Measurements from ENCODE around the gene KIAA1614.

The KIAA1614 gene

DNA sequence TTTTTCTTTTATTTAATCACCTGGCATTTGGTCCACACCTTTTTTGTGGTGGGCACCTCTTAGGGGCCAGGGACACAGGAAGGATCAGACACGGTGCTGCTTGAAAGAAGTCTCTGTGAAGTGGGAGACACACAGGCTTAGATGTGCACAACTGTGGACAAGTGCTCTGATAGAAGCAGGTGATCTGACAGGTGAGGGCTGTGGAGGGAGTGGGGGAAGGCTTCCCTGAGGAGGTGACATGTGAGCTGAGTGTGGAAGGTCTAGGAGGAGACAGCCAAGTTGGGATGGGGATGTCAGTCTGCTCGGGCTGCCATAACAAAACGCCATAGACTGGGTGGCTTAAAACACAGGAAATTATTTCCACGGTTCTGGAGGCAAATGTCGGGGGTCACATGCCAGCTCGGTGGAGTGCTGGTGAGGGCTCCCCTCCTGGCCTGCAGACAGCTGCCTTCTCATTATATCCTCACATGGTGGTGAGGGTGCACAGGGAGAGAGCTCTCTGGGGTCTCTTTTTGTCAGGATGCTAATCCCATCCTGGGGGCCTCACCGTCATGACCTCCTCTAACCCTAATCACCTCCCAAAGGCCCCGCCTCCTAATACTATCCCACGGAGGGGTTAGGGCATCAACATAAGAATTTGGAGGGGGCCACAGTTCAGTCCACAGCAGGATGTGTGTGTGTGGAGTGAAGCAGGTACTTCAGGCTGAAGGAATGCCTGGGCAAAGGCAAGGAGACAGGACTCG, 5.2 kb upstream of the KIAA1614 start:
- DNase-seq (ENCODE audit: low read depth): no peak

DNA sequence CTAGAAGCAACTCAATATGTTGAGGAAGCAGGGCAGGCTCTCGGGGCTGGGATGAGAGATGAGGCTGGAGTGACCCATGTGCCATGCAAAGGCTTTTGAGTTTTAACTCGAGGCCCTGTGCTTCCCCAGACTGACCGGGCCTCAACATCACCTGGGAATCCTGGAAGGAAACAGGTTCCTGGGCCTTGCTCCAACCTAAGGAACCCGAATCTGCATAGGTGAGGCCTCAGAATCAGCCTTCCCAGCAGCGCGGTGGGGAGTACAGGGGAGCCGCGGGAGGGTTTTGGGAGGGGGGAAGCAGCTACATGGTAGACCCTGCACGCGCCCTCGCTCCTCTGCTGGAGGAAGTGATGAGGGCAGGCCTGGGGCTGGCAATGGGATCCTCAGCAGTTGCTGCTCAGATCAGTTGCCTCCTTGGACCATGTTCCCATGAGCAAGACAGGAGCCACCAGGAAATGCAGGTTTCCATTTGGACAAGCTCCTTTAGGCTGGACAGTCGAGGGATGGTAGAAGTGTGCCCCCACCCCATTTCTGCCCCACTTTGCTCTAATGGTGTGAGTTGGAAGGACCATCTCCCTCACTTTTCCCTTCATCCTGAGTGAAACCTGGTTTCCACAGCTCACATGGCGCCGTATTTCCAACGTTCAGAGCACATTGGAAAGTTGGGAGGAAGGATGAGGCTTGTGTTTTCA, 4.5 kb upstream of the KIAA1614 start:
- DNase-seq (ENCODE audit: low read depth): no peak

DNA sequence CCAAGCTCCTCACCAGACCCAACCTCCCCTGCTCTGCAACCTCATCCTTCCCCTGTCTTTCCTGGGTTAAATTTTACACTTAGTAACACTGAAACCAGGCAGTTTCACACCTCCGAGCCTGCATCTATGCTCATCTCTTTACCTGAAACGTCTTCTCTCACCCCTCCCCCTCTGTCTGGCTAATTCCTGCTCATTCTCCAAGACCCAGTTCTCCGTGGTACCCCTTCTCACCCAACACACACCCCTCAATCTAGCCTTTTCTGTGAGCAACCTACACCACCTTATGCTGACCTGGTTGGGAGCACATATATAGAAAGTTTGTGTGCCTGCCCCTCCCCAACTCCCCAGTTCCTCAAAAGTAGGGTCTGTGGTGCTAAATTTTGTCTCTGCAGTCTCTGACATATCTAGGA, 3.7 kb upstream of the KIAA1614 start:
- no peak for DNase-seq (ENCODE audit: low read depth)

DNA sequence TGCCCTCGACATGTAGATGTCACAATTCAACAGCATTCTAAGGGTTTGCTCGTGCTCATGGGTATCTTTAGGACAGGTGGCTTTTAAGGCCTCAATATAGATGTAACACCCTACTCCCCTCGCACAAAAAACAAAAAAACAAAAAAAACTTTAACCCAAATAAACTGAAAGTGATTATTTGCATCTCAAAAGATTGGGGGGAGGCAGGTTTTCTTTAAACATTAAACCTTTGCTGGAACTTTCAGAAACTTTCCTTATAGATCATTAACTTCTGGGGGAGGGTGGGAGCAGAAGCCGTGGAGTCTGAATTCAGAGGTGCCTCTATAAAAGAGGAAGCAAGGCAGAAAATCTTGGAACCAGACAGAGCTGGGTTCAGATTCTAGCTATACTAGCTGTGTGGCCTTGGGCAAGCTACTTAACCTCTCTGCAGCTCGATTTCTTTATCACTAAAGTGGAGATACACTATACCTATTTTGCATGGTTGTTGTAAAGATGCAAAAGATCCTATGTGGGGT, 3.2 kb upstream of the KIAA1614 start:
- no peak for DNase-seq (ENCODE audit: low read depth)

DNA sequence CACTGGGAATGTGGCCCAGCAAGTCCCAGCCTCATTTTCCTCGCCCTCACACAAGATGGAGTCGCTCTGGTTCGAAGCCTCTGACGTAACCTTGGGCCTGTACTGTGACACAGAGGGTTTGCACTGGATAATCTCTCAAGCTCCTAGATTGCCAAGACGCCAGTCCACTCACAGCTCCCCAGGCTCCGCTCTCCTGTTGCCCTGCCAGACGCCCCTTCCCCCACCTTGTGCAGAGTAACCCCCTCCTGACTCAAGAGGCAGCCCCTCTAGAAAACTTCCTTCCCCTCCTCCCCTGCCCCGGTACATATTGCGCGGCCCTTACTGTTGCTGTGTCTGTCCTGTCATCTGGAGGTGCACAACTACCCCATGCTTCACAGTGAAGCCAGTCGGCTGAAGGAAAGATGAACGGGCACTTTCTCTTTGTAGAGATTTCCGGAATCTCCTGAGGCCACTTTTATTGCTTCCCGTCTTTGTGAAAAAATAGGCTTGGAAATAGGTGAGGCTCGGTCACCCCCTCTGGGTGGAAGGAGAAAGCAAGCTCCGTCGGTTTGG, 981 bp upstream of the KIAA1614 start:
- DNase-seq (ENCODE audit: low read depth): no peak

DNA sequence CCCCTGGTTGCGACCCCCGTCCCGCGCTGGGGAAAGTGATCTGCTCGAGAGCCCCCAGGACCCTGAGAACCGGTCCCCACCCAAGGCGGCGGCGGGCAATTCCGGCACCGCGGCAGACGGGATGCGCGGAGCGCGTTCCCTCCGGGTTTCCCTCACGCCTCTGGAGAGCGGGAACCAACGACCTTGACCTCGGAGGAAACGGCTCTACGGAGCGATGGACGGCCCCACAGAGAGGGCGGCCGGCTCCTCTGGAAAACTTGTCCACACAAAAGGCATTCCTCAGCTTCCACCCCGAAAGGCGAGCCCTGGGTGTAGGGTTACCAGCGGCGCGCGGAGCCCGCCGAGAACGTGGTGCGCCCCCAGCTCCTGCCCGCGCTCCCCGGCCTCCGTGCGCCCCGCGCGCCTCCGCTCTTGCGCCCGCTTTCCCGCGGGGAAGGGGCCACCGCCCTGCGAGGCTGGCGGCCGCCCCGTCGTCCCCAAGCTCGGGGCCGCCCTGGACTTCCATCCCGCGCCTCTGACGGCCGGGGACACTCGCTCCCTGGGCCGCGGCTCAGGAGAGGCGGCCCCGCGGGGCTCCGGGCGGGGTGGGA, 391 bp upstream of the KIAA1614 start:
- no peak for DNase-seq (ENCODE audit: low read depth)

DNA sequence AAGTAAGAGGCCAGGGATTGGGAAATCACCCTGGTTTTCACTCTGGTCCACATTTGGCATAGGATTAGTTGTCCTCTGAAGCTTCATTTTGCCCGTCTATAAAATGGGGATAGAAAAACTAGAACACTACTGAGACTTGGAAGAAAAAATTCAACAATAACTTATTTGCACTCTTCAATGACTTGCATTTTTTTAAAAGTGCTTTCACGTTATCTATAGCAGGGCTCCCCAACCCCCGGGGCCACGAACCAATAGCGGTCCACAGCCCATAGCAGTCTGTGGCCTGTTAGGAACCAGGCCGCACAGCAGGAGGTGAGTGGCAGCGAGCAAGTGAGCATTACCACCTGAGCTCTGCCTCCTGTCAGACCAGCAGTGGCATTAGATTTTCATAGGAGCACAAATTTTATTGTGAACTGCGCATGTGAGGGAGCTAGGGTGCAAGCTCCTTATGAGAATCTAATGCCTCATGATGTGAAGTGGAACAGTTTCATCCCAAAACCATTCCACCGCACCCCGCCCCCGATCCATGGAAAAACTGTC, 2.8 kb downstream of the KIAA1614 start:
- DNase-seq (ENCODE audit: low read depth): no peak

DNA sequence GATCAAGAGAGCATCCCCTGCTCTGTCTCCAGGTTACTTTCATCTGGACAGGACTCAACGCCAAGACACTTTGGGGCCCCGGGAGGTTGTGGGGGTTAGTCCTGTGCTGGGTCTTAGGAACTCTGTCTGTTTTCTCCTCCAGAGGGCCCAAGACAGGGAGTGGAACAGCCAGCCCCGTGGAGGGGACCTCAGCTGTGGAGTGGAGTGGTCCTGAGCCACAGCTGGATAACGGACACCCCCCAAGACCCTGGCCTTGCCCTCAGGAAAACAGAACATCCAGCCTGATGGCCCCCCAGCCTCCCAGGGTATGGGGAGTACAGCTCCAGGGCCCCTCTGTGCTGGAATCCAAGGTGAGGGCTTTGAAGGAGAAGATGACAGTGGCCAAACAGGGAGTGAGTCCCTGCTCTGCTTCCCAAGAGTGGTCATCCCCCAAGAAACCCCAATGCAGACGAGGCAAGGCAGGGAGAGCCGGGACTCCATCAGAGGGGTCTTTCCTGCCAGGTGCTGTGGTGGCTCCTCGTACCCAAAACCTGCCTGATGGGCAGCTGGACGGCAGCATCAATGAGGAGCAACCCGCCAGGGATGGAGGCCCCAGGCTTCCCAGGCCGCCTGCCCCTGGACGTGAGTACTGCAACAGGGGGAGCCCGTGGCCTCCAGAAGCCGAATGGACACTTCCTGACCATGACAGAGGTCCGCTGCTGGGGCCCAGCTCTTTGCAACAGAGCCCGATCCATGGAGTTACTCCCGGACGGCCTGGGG, 3.5 kb downstream of the KIAA1614 start:
- DNase-seq (ENCODE audit: low read depth): no peak

DNA sequence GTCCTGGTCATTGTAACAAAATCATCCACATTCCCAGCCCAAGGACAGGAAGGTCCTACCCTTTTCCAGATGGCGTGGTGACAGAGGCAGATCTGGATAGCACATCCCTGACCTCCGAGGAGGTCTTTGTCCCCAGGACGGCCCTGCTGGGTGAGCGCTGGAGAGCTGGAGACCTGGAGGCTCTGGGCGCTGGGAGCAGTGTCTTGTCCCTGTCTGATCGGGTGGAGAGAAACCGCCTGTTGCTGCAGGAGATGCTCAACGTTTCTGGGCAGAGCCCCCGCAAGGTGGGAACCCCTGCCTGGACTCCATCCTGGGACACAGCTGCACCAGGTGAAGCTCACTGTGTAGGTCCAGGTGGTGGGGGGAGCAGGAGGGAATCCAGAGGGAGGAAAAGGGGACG, 4.1 kb downstream of the KIAA1614 start:
- DNase-seq (ENCODE audit: low read depth): no peak

DNA sequence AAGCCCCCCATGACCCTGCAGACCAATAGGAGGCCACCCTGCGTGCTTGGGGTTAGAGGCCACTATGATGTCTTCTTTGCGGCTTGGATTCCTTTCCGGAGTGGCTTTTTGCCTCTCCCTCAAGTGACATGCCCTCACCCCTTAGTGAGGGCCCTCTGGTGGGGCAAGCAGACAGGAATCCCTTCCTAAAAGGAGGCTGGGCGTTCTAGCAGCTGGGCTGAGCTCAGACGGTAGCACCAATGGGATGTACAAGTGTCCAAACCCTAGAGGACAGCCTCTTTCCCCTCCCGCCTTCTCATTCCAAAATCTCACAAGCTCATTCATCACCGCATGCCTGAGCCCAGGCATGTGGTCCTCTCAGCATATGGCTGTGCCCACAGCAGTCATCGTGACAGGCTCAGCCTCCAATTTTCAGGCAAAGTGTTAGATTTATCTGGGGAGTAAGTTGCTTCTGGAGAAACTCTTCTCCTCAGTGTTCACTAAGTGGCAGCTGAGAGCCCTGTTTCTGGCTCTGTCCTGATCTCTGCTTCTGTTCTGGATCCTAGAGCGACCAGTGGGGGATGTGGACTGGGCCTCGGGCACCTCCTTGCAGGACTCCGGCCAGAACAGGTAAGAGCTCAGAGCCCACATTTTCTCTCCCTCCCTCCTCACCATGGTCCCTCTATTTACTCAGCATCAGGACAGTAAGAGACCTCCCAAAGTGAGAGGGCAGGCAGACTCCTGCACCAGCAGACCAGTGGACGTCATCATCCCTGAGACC, 4.8 kb downstream of the KIAA1614 start:
- DNase-seq (ENCODE audit: low read depth): no peak

DNA sequence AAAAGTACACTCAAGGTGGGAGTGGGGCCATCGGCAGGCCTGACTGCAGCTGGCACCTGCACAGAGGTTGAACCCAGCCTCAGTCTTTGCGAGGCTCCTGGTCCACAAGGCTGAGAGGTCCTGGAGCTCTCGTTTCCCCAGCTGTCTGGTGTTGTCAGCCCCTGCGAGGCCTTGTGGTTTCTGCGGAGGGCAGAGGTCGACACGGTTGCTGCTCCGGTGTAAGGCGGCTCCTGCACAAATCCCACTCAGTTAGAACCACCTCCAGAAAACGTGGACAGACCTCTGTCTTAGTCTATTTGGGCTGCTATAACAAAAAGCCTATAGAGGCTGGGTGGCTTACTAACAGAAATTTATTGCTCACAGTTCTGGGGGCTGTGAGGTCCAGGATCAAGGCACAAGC, 5.8 kb downstream of the KIAA1614 start:
- no peak for DNase-seq (ENCODE audit: low read depth)

DNA sequence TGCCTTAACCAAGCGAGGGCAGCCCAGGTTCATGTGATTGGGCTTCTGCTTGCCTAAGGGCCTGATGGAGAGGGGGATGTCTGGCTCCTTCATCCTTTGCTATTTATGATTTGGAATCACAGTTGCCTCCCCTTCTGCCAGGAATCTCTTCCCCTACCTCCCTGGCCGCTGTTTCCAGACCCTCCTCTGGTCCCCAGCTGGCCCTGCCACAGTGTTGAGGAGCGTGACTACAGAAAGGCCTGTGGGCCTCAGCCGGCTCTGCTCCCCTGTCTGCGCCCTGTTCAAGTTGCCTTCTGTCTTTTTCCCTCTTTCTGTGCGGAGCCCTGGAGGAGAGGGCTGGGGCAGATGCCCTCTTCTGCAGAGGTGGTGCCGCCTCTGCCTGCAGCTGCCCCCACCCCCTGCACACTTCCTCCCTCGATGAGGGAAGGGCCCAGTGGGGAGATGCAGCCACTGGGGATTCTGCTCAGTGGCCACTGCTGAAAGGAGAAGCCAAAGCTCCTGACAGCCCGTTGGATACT, 6.5 kb downstream of the KIAA1614 start:
- DNase-seq (ENCODE audit: low read depth): no peak

DNA sequence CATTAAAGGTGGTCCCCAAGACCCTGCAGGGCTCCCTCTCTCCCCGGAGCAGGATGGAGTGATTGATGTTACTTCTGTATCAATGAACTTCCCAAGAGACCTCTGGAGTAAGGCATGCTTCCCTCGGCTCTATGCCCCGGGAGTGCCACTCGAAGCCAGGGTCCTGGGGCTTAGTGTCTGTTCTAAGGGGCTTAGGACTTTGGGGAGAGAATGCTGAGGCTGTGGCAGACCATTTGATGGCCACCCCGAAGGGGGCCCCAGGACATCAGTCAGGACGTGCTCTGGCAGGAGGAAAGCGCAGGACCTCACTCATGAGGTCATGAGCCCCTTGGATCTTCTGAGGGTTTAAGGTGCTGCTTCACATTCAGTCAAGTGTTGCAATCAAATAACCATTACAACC, 7.5 kb downstream of the KIAA1614 start:
- no peak for DNase-seq (ENCODE audit: low read depth)

DNA sequence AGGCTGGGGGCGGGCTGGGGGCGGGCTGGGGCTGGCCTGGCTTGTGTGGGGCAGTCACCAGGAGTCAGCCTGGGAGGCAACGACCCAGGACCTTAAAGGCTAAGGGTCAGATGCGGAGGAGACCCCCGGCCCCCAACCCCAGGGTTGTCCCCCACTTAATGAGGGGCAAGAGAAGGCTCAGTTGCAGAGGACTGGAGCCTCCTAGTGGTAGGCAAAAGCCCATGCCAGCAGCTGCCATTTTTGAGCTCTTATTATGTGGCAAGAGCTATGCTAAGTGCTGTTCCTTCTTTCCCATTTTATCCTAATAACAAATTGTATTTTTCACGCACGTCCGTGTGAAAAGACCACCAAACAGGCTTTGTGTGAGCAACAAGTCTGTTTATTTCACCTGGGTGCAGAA, 8.0 kb downstream of the KIAA1614 start:
- no peak for DNase-seq (ENCODE audit: low read depth)

DNA sequence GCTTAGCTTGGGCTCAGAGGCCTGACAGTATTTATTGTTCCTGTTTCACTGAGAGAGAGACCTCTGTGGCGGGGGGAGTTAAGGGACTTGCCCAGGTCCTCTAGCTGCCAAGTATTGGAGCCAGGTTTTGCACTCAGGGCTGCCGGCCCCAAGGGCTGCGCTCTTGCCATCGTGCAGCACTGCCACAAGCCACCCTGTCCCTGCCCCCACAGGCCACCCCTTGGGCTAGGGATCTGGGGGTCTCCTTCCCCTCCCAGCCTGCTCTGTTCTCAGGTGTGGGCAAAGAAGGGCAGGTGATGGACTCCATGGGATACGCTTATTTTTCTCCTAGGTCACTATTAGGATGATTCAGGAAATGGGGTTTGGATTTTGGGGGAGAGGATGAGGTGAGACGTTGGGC, 8.7 kb downstream of the KIAA1614 start:
- DNase-seq (ENCODE audit: low read depth): no peak

DNA sequence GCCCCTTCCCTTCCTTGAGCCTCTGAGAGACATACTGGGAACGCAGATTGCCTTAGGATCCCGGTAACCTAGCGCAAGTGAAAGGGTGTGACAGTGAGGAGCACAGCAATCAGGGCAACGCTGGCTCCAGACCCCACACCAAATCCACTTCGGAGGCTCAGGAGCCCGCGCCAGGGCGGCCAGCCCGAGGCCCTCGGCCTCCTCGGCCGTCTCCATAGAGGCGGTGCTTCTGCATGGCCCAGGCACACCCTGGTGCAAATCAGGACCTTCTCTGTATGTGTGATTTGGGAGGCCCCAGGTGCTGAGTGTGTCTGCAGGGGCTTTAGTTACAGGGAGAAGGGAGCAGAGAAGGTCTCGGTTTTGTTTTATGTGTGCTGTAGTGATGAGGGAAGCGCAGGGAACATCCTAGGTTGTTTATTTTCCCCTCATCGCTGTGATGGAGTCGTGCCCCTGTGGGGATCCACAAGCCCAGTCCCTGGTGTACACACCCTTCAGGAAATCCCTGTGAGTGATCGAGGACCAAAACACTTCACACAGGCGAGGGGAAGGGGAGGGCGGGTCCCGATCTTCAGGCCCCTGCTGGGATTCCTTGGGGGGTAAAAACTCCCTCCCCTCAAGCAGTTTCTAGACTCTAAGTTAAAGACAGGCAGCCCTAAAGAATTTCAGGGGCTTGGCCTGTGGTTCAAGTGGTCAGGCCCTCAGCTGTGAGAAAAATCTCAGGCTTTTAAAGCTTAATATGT, 9.4 kb downstream of the KIAA1614 start:
- DNase-seq (ENCODE audit: low read depth): no peak

DNA sequence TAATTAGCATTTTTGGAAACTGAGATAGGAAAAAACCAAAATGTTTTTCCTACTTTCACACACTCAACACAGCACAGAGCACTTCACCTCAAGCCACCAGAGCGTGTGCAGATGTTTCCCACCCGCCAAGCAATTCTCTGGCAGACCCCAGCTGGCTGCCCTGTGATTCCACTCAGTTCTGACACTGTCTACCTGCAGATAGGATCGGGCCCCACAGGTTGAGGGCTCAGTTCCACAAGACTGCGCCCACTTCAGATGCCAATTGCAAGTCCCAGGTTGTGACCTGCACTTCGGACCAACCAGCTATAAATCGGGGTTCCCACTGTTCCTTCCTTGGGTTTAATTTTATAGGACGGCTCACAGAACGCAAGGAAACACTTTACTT, 9.9 kb downstream of the KIAA1614 start:
- no peak for DNase-seq (ENCODE audit: low read depth)

DNA sequence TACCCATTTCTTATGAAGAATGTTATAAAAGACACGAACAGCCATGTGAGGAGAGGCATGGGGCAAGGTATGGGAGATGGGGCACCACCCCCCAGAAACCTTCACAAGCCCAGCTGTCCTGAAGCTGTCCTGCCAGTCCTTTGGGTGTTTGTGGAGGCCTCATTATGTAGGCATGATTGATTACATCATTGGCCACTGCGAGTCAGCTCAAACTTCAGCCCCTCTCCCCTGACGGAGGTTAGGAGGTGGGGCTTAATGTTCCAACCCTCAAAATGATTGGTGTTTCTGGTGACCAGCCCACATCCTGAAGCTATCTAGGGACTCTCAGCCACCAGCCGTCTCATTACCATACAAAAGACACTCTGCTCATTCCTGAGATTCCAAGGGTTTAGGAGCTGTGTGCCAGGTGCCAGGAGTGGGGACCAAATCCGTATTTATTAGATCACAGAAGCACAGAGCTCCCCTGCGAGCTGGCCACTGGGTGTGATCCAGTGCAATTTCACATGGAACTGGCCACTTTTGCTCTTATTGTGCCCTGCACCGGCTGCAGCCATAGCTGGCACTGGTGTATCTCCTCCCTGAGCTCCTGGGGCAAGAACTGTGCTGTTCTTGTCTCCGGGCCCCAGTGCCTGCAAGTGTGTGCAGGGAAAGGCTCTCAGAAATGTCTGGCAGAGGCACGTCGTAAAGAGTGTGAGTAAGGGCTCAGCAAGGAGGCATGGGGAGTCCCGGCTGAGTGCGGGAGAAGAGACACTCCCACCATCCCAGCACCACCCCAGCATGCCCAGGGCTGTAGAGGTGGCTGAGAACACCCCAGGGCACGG, 10.5 kb downstream of the KIAA1614 start:
- no peak for DNase-seq (ENCODE audit: low read depth)

DNA sequence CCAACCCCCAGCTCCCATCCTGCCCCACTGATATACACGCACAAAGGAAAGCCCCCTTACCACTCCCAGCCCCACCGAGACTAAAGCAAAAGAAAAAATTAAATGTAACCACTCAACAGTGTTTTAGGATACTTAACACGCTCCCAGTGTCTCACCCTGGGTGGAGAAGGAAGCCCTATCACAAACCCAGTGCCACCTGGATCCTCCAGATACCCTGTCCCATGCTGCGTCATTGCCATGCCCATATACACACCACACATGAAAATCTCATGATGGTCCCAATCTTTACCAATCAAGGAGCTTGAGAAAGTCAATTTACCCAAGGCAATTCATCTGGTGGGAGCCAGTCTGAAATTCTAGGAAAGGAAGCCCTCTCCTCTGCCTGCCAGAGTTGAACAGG, 11.2 kb downstream of the KIAA1614 start:
- no peak for DNase-seq (ENCODE audit: low read depth)

Data from stimulated activated CD8-positive, alpha-beta memory T cell treated with anti-CD3 and anti-CD28 coated beads, Interleukin-15, amount 100 ng/mL, for 24 hours (primary cell).